GM12891 (cell line): ENCODE results near the gene KRTAP5-3.

Experiments
- PAX5 ChIP-seq: IDR thresholded peaks from 2 replicates; pipeline ENCODE4 v1.6.1; 2011; ENCODE audit warnings: low read length, moderate library complexity, mild to moderate bottlenecking; ENCODE audit not compliant: insufficient read depth, severe bottlenecking
- POLR2A ChIP-seq: IDR thresholded peaks from 2 replicates; pipeline ENCODE4 v1.6.1; 2011; ENCODE audit warnings: low read depth, low read length, control low read depth
- POLR2AphosphoS5 ChIP-seq: IDR thresholded peaks from 2 replicates; pipeline ENCODE4 v1.6.1; 2011; ENCODE audit warnings: low read depth, low read length, control low read depth
- POU2F2 ChIP-seq: IDR thresholded peaks from 2 replicates; pipeline ENCODE4 v1.6.1; 2011; ENCODE audit warnings: low read depth, mild to moderate bottlenecking, control low read depth, low read length, moderate library complexity
- SPI1 ChIP-seq: IDR thresholded peaks from 2 replicates; pipeline ENCODE4 v1.6.1; 2011; ENCODE audit warnings: low read depth, low read length, control low read depth
- TAF1 ChIP-seq: IDR thresholded peaks from 2 replicates; pipeline ENCODE4 v1.6.1; 2011; ENCODE audit warnings: low read depth, low read length, control low read depth

DNA sequence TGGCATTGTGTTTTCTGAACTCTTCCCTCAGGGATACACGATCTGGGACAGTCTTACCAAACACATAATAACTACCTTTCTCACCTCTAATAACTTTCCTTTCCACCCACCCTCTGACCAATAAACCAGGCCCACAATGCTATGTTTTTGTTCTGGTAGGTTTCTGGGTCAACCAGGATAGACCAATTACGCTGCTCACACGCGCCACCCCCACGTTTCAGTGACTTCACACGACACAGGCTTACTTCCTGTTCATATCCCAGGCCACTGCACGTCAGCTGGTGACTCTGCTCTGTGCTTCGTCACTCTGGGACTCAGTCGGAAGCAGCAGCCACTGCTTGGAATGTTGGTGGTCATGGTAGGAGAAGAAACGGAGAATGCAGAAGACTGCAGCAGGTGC, 11.2 kb upstream of the KRTAP5-3 start:
- TF ChIP-seq POLR2A, result no peak
- no peak for TF ChIP-seq POLR2AphosphoS5
- TF ChIP-seq SPI1, result no peak
- TF ChIP-seq TAF1, result no peak
- no peak for TF ChIP-seq PAX5
- no peak for TF ChIP-seq POU2F2
